ENCODE data around the gene ROCK2. TPM values are rescaled to one million over a fixed set of nuclear protein-coding genes. Genes with fewer than 3 reads are reported as not detected.

Gene ROCK2
- total and polyA plus RNA-seq, 9 of the 15 experiments (the other 6 are each of a cell fraction or from before 2014, with no cell fraction given), result 4.9 to 30.6 (median 14.3) TPM

DNA sequence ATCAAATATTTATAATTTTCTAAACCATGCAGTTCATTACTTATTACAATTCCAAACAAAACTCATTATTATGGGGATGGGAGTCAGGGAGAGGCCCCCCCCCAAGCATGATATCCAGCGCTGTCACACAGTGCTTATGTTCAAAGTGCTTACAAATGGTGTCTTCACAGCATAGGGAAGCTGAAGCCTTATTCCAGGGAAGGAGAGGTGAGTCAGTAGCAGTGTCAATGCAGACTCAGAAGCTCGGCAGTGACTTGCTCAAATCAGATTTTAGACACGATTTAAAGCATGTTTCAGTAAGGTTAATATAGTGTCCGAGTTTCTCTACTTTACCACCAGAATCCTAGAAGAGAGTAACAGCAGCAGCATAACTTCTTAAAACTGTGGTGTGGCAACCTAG, 164.5 kb downstream of the ROCK2 start:
- Histone ChIP-seq H3K9me1 (ENCODE audit: control insufficient read depth, insufficient read depth, low read length) (no peaks in the 10 kb centered on the region), H3K9me3 (replicated peaks; ENCODE audit: control insufficient read depth, insufficient read depth, low read depth, low read length) (no peaks in the 10 kb centered on the region), H3K4me2 (ENCODE audit: insufficient read depth, low read length) (no peak overlapping the region), H3K27ac (ENCODE audit: extremely low read depth, low read depth, low read length) (no peak overlapping the region), H2AFZ (ENCODE audit: low read depth, low read length) (no peak overlapping the region), H3K27me3 (ENCODE audit: control insufficient read depth in 2 of 2, insufficient read depth in 2 of 2, low read length in 2 of 2) (no peaks in the 10 kb centered on the region), H3K9ac (ENCODE audit: insufficient read depth in 1 of 2, low read depth in 2 of 2, low read length in 2 of 2) (no peak overlapping the region), H4K20me1 (replicated peaks; ENCODE audit: control insufficient read depth, insufficient read depth, low read length) (no peaks in the 10 kb centered on the region), H3K79me2 (ENCODE audit: control insufficient read depth, insufficient read depth, low read length) (no peaks in the 10 kb centered on the region), H3K36me3 (ENCODE audit: control insufficient read depth, insufficient read depth, low read length) (peaks cover 20% of the 10 kb centered on the region), H3K4me1 (replicated peaks in 1 of 2; ENCODE audit: control insufficient read depth in 2 of 2, insufficient read depth in 2 of 2, low read length in 2 of 2) (no peaks in the 10 kb centered on the region), H3K4me3 (no peak overlapping the region)
- DNase-seq (ENCODE audit: extremely low read depth in 1 of 4, low spot score in 3 of 4) (no peak), ATAC-seq (peak; percentile 63), FAIRE-seq (no peak)
- in situ Hi-C loops (cut with MboI) (no loop called here), intact Hi-C loops (cut with micrococcal nuclease) (no loop called here)
- no TSS peak for BruUV-seq (replicated peaks)
- WGBS (ENCODE audit: insufficient coverage, low coverage, missing lambda C conversion rate), result 62% methylated on average over 4 of the region's 4 CpGs
- no peak for TF ChIP-seq KHSRP (IDR thresholded peaks at IDR 0.05)
- TF ChIP-seq ZNF263 (CRISPR knock-in tag; IDR thresholded peaks at IDR 0.05; ENCODE audit: borderline replicate concordance), result no peak
- no peak for TF ChIP-seq SMARCE1 (IDR thresholded peaks at IDR 0.05)
- TF ChIP-seq, protein P1, sequence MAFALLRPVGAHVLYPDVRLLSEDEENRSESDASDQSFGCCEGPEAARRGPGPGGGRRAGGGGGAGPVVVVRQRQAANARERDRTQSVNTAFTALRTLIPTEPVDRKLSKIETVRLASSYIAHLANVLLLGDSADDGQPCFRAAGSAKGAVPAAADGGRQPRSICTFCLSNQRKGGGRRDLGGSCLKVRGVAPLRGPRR (CRISPR knock-in tag; IDR thresholded peaks at IDR 0.05), result no peak
- TF ChIP-seq TAF15 (IDR thresholded peaks at IDR 0.05; ENCODE audit: low read depth, low read length), result no peak
- no peak for TF ChIP-seq NFE2L1 (tag; IDR thresholded peaks at IDR 0.05; ENCODE audit: borderline replicate concordance, low read depth)
- ChIA-PET POLR2A (interaction anchor here (0.6 to 0.7 kb wide), 2 partner anchors 232 to 980 kb away, joined by 3 to 5 read pairs; no protein-coding TSS in a partner anchor), CTCF (ENCODE audit: low intra/inter-chr PET ratio) (no interaction called here)

DNA sequence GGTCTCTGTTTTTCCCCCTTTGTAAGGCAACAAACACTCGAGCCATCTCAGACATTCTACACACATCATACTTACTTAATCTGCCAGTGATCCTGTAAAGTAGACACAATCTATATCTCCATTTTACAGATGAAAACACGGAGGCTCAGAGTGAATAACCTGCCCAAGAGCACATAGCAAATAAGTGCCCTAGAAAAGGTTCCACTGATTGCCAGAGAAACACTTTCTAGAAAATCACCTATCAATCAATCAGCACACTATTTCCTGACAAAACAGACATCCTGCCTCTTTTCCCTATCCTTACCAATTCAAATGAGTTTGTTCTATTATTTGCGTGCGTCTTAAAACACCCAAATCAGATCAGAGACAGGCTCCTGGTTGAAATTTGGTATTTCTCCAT, 165.2 kb downstream of the ROCK2 start:
- Histone ChIP-seq H3K79me2 (ENCODE audit: control insufficient read depth, insufficient read depth, low read length) (no peaks in the 10 kb centered on the region), H3K27me3 (ENCODE audit: control insufficient read depth in 2 of 2, insufficient read depth in 2 of 2, low read length in 2 of 2) (no peaks in the 10 kb centered on the region), H3K4me1 (replicated peaks in 1 of 2; ENCODE audit: control insufficient read depth in 2 of 2, insufficient read depth in 2 of 2, low read length in 2 of 2) (no peaks in the 10 kb centered on the region), H3K4me3 (no peak overlapping the region), H3K36me3 (ENCODE audit: control insufficient read depth, insufficient read depth, low read length) (peaks cover 20% of the 10 kb centered on the region), H3K27ac (ENCODE audit: extremely low read depth, low read depth, low read length) (no peak overlapping the region), H3K9me1 (ENCODE audit: control insufficient read depth, insufficient read depth, low read length) (no peaks in the 10 kb centered on the region), H3K9ac (ENCODE audit: insufficient read depth in 1 of 2, low read depth in 2 of 2, low read length in 2 of 2) (no peak overlapping the region), H3K4me2 (ENCODE audit: insufficient read depth, low read length) (no peak overlapping the region), H3K9me3 (replicated peaks; ENCODE audit: control insufficient read depth, insufficient read depth, low read depth, low read length) (no peaks in the 10 kb centered on the region), H2AFZ (ENCODE audit: low read depth, low read length) (no peak overlapping the region), H4K20me1 (replicated peaks; ENCODE audit: control insufficient read depth, insufficient read depth, low read length) (no peaks in the 10 kb centered on the region)
- 92% methylated on average over 4 of the region's 4 CpGs for WGBS (ENCODE audit: insufficient coverage, low coverage, missing lambda C conversion rate)
- ATAC-seq, result no peak
- no peak for FAIRE-seq
- ChIA-PET POLR2A (no interaction called here), CTCF (ENCODE audit: low intra/inter-chr PET ratio) (no interaction called here)
- intact Hi-C loops (cut with micrococcal nuclease), result no loop called here
- no peak for DNase-seq (ENCODE audit: extremely low read depth in 1 of 4, low spot score in 3 of 4)
- in situ Hi-C loops (cut with MboI), result no loop called here
- BruUV-seq (replicated peaks), result no TSS peak
- peak; percentile 2 for TF ChIP-seq MEIS2 (IDR thresholded peaks at IDR 0.05; ENCODE audit: partially characterized antibody)
- TF ChIP-seq HEY1 (CRISPR knock-in tag; IDR thresholded peaks at IDR 0.05; ENCODE audit: borderline replicate concordance), result no peak
- TF ChIP-seq, protein P2, sequence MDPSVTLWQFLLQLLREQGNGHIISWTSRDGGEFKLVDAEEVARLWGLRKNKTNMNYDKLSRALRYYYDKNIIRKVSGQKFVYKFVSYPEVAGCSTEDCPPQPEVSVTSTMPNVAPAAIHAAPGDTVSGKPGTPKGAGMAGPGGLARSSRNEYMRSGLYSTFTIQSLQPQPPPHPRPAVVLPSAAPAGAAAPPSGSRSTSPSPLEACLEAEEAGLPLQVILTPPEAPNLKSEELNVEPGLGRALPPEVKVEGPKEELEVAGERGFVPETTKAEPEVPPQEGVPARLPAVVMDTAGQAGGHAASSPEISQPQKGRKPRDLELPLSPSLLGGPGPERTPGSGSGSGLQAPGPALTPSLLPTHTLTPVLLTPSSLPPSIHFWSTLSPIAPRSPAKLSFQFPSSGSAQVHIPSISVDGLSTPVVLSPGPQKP (CRISPR knock-in tag; IDR thresholded peaks at IDR 0.05), result no peak
